SH-SY5Y (cell line): ENCODE data around the gene NRN1L.

Source experiments
- GATA2 ChIP-seq: IDR thresholded peaks from 2 replicates; pipeline ENCODE4 v1.6.1; 2011; ENCODE audit warnings: mild to moderate bottlenecking, low read depth, low read length
- GATA3 ChIP-seq: IDR thresholded peaks from 2 replicates; pipeline ENCODE4 v1.6.1; 2011; ENCODE audit warnings: low read depth, mild to moderate bottlenecking, low read length, moderate library complexity

- TF ChIP-seq GATA2: no peak
- TF ChIP-seq GATA3: no peak
Measured at GRCh38 chr16:67837811-67838210, 46.9 kb upstream of the NRN1L start.
